Endothelial cell (in vitro differentiated cells): Measurements from ENCODE around the gene RNF169. TPM values are rescaled to one million over a fixed set of nuclear protein-coding genes. Genes with fewer than 3 reads are reported as not detected.
"Not testable (repeated sequence)": the region's sequence is repeated elsewhere in the genome, so short reads cannot be mapped to it uniquely, and the experiment has no call there.

Source experiments
- DNase-seq: peaks from one replicate; pipeline ENCODE4 v3.0.0; 2021; ENCODE audit warnings: low spot score
- H3K27ac Mint-ChIP-seq: one replicate; pipeline ENCODE4 v1.8.0; 2021; ENCODE audit warnings: mixed read lengths, inconsistent platforms; ENCODE audit not compliant: unreplicated experiment
- H3K27me3 Mint-ChIP-seq: one replicate; pipeline ENCODE4 v1.8.0; 2021; ENCODE audit warnings: mild to moderate bottlenecking, moderate library complexity, mixed read lengths, inconsistent platforms; ENCODE audit not compliant: unreplicated experiment
- H3K36me3 Mint-ChIP-seq: one replicate; pipeline ENCODE4 v1.8.0; 2021; ENCODE audit warnings: mild to moderate bottlenecking, low read depth, mixed read lengths, inconsistent platforms; ENCODE audit not compliant: unreplicated experiment
- H3K4me1 Mint-ChIP-seq: one replicate; pipeline ENCODE4 v1.8.0; 2021; ENCODE audit warnings: mild to moderate bottlenecking, mixed read lengths, inconsistent platforms; ENCODE audit not compliant: unreplicated experiment
- H3K4me3 Mint-ChIP-seq: one replicate; pipeline ENCODE4 v1.8.0; 2021; ENCODE audit warnings: mild to moderate bottlenecking, mixed read lengths, inconsistent platforms; ENCODE audit not compliant: unreplicated experiment
- H3K9me3 Mint-ChIP-seq: one replicate; pipeline ENCODE4 v1.8.0; 2021; ENCODE audit warnings: mixed read lengths, inconsistent platforms; ENCODE audit not compliant: unreplicated experiment
- total RNA-seq: library from RNA; stranded (reverse); fragmentation: NEBNext Ultra II Directional; extraction: Animal tissue kit (Norgen Biotek cat#: 25700); gene quantifications from one replicate; pipeline ENCODE4 v1.2.1, GENCODE V29; 2021; ENCODE audit not compliant: unreplicated experiment
- TF ChIP-seq, protein P1 (sequence below): fragments of 200-600 bp; sonication (generic); IDR thresholded peaks from one replicate; pipeline ENCODE4 v1.5.0; 2021; ENCODE audit warnings: antibody characterized with exemption; ENCODE audit not compliant: unreplicated experiment

Gene RNF169
- total RNA-seq, 1 donor from 2014 or later = 16.8 TPM

GRCh38 chr11:74744277-74744676 lies 4.4 kb upstream of the RNF169 start:
- Mint-ChIP-seq H3K27ac (no peak overlapping the region), H3K4me3 (no peak overlapping the region), H3K36me3 (no peaks in the 10 kb centered on the region)

DNA sequence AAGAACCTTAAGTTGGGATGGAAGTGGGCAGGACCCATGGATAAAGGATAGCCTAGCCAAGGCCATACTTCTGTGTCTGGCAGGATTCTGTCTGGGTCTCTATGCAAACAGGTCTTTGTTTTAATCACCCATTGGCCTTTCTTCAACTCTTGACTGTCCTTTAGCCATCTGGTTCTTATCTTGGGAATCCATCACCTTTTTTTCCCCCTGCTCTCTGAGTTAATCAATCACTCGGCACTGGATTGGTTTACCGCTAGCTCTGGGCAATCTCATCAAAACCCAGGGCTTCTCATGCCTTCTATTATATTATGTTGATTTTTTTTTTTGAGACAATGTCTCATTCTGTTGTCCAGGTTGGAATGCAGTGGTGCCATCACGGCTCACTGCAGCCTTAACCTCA lies 1.8 kb upstream of the RNF169 start:
- no peaks in the 10 kb centered on the region for H3K36me3 Mint-ChIP-seq
- peaks cover 6% of the 10 kb centered on the region for H3K27me3 Mint-ChIP-seq
- no peak overlapping the region for H3K27ac Mint-ChIP-seq
- no peak for DNase-seq
- H3K9me3 Mint-ChIP-seq = no peaks in the 10 kb centered on the region
- H3K4me1 Mint-ChIP-seq = peaks cover 27% of the 10 kb centered on the region
- H3K4me3 Mint-ChIP-seq = no peak overlapping the region
- TF ChIP-seq, protein P1, sequence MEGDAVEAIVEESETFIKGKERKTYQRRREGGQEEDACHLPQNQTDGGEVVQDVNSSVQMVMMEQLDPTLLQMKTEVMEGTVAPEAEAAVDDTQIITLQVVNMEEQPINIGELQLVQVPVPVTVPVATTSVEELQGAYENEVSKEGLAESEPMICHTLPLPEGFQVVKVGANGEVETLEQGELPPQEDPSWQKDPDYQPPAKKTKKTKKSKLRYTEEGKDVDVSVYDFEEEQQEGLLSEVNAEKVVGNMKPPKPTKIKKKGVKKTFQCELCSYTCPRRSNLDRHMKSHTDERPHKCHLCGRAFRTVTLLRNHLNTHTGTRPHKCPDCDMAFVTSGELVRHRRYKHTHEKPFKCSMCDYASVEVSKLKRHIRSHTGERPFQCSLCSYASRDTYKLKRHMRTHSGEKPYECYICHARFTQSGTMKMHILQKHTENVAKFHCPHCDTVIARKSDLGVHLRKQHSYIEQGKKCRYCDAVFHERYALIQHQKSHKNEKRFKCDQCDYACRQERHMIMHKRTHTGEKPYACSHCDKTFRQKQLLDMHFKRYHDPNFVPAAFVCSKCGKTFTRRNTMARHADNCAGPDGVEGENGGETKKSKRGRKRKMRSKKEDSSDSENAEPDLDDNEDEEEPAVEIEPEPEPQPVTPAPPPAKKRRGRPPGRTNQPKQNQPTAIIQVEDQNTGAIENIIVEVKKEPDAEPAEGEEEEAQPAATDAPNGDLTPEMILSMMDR = no peak

More at GRCh38 chr11:74744277-74744676, 4.4 kb upstream of the RNF169 start:
- TF ChIP-seq, protein P1 = no peak
- H3K27me3 Mint-ChIP-seq = peaks cover 6% of the 10 kb centered on the region
- peaks cover 17% of the 10 kb centered on the region for H3K4me1 Mint-ChIP-seq
- no peaks in the 10 kb centered on the region for H3K9me3 Mint-ChIP-seq
- DNase-seq = no peak

DNA sequence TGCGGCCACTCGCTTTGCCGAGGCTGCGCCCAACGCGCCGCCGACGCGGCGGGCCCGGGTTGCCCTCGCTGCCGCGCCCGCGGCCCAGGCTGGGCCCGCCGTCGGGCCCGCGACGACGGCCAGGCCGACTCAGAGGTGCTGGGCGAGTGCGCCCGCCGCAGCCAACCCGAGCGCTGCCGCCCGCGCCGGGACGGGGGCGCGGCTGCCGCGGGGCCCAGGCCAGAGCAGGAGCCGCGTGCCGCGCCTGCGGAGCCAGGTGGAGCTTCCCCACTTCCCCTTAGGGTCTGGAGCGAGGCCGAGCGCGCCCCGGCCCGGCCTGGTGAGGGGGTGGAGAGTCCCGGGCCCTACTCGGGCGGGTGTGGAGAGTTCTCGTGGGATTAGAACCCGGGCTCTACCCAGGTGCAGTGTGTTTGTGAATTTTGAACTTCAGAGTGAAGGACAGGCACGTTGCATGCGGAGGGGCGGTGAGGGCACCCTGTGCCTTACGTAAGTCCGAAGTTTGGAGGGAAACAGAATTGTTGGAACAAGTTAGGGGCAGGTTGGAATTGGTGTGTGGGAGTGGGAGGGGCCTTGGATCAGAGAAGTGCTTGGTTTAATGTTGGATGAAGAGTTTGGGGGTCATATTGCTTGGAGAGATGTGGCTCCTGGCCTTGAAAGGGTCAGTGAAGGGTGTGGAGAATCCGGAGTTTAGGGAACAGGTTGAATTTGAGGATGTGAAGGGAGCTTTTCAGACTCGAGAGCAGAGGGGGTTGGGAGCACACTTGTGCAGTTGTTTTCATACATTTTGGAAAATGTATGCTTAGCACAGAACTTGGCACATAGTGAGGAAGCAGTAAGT lies 697 bp downstream of the RNF169 start:
- TF ChIP-seq, protein P1 = no peak
- DNase-seq = peak; percentile 60
- peaks cover 29% of the 10 kb centered on the region for H3K4me1 Mint-ChIP-seq
- peaks cover 4% of the 10 kb centered on the region for H3K27me3 Mint-ChIP-seq
- H3K27ac Mint-ChIP-seq = peak overlapping the region; percentile 89
- no peaks in the 10 kb centered on the region for H3K36me3 Mint-ChIP-seq
- H3K9me3 Mint-ChIP-seq = no peaks in the 10 kb centered on the region
- H3K4me3 Mint-ChIP-seq = peak overlapping the region; percentile 96

GRCh38 chr11:74749965-74750296 lies 1.3 kb downstream of the RNF169 start:
- TF ChIP-seq, protein P1 = no peak
- H3K27me3 Mint-ChIP-seq = peaks cover 6% of the 10 kb centered on the region
- no peak for DNase-seq
- peaks cover 30% of the 10 kb centered on the region for H3K4me1 Mint-ChIP-seq
- peak overlapping the region; percentile 27 for H3K27ac Mint-ChIP-seq
- peak overlapping the region; percentile 96 for H3K4me3 Mint-ChIP-seq
- no peaks in the 10 kb centered on the region for H3K36me3 Mint-ChIP-seq
- no peaks in the 10 kb centered on the region for H3K9me3 Mint-ChIP-seq

DNA sequence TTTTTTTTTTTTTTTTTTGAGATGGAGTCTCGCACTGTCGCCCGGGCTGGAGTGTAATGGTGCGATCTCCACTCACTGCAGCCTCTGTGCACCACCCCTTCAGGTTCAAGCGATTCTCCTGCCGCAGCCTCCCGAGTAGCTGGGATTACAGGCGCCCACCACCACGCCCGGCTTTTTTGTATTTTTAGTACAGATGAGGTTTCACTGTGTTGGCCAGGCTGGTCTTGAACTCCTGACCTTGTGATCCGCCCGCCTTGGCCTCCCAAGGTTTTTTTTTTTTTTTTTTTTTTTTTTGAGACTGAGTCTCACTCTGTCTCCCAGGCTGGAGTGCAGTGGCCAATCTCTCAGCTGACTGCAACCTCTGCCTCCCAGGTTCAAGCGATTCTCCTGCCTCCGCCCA lies 1.9 kb downstream of the RNF169 start:
- not testable (repeated sequence) for H3K27ac Mint-ChIP-seq, H3K27me3 Mint-ChIP-seq, H3K36me3 Mint-ChIP-seq, H3K9me3 Mint-ChIP-seq, DNase-seq, H3K4me3 Mint-ChIP-seq
- H3K4me1 Mint-ChIP-seq = peaks cover 35% of the 10 kb centered on the region
